ENCODE measurements around the gene GADD45B. TPM values are rescaled to one million over a fixed set of nuclear protein-coding genes. Genes with fewer than 3 reads are reported as not detected.
A peak's percentile ranks its signal among the peaks of the same experiment; 100 is the strongest.

GADD45B gene
- 59.8 TPM for total RNA-seq

- peak; percentile 98 for DNase-seq (ENCODE audit: low spot score)
Observed at GRCh38 chr19:2475702-2476450, at the start of gene GADD45B. Gene GADD45B (plus strand): TSS chr19:2476127. CDS start chr19:2476359, 232 bp downstream.

DNA sequence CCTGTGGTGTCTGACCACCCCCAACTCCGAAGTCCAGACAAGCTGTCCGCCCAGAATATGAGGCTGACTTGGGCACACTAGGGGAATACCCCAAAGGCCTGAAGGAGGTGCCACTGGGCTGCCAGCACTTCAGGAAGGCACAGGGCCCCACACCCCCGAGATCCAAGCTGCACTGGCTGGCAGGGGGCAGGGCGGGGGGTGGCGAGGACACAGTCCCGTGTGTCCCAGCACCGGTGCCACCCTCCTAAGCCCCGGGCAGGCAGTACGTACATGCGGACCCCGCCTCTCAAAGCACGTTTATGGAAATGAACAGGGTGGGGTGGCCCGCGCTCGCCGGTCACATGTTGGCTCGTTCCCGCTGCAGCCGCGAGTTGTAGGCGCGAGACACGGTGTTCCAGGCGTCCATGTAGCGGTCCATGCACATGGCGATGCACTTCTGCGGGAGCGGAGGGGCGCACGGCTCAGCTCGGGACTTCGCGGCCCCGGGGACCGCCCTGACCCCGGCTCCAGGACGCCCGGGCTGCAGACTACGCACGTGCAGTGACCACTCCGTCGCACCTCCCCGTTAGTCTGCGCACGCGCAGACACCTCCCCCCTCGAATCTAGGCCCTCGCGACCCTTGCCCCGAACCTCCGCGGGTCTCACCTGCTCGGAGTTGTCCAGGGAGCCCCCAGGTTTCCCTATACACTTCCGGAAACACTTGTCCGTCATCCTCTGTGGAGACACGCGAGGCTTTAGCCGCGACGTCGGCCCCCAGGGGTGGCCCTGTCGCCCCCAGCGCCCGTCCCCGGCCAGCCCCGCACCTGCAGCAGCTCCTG lies 49.1 kb upstream of the GADD45B start:
- no peak for DNase-seq (ENCODE audit: low spot score)

DNA sequence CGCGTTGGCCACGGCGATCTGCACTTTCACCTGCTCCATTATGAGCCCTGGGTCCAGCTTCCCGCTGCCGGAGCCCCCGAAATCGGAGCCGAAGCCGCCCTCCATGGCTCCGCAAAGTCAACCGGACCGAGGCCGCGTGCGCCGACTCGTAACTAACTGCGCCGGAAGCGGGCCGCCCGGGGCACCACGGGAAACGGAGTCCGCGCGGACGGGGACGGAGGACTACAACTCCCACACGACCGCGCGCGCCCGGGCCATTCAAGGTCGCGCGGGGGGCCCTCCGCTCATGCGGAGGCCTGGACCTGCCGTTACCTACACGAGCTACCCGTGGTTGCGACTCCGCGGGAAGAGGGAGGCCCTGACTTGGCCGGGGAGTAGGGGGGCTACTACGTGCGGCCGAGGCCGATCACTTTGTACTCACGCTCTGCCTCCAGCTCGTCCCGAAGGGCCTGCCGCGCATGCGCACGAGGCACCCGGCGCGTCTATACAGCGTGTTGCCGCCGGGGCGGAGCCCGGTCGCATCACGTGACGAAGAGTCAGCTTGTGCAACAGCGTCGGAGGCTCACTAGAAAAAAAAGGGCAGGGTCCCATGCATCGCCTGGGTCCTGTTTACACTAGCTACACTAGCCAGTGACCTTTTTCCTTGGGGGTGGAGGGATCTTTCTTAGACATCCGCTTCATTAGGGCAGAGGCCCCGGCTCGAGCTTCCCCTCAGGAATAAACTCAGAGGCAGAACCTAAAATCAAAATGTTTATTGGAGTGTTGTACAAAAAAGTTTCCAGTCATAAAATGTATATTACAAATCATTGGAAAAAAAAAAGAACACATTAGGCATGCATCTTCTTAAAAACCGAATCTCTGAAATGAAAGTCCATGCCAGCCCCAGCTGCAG lies 48.3 kb upstream of the GADD45B start, which contains the start of gene TIMM13:
TSS of gene TIMM13 (minus strand) at position 158 of the 892 bp plus-strand sequence. CDS start at position 105, 53 bp downstream.
- peak; percentile 97 for DNase-seq (ENCODE audit: low spot score)

GRCh38 chr19:2428321-2428690 lies 47.6 kb upstream of the GADD45B start:
- DNase-seq (ENCODE audit: low spot score), result no peak

- no peak for DNase-seq (ENCODE audit: low spot score)
Observed at GRCh38 chr19:2428756-2429711, 46.9 kb upstream of the GADD45B start.

GRCh38 chr19:2429917-2430535 lies 45.9 kb upstream of the GADD45B start:
- no peak for DNase-seq (ENCODE audit: low spot score)

- no peak for DNase-seq (ENCODE audit: low spot score)
Observed at GRCh38 chr19:2431318-2432055, 44.4 kb upstream of the GADD45B start.

- no peak for DNase-seq (ENCODE audit: low spot score)
Observed at GRCh38 chr19:2432131-2432848, 43.6 kb upstream of the GADD45B start.

DNA sequence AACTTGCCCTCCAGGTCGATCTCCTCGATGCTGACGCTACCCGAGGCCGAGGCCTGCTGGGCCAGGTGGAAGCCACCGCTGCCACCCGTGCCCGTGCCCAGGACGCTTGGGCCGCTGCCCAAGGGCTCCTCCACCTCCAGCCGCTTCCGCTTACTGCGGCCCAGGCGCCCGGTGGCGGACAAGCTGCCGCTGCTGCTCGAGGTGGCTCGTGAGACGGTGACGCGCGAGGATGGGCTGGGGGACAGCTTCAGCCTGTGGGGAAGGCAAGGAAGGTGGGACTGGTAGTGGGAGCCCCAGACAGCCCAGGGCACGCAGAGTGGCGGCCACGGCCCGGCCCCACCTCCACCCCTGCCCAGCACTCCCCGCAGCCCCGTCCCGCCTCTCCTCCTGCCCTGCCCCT lies 42.1 kb upstream of the GADD45B start:
- no peak for DNase-seq (ENCODE audit: low spot score)

- DNase-seq (ENCODE audit: low spot score), result no peak
Observed at GRCh38 chr19:2434267-2434666, 41.7 kb upstream of the GADD45B start.

GRCh38 chr19:2434721-2435265 lies 41.1 kb upstream of the GADD45B start:
- DNase-seq (ENCODE audit: low spot score), result no peak

DNA sequence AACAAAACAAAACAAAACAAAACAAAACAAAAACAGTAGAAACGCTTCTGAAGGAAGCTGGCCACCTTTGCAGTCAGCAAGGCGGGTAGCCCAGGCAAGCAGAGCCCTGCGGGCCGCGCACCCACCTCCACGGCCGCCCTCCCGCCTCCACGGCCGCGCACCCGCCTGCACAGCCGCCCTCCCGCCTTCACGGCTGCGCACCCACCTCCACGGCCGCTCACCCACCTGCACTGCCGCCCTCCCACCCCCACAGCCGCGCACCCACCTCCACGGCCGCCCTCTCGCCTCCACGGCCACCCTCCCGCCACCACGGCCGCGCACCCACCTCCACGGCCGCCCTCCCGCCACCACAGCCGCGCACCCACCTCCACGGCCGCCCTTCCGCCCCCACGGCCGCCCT lies 39.5 kb upstream of the GADD45B start:
- no peak for DNase-seq (ENCODE audit: low spot score)

GRCh38 chr19:2436926-2437325 lies 39.0 kb upstream of the GADD45B start:
- no peak for DNase-seq (ENCODE audit: low spot score)

- no peak for DNase-seq (ENCODE audit: low spot score)
Observed at GRCh38 chr19:2438178-2438577, 37.7 kb upstream of the GADD45B start.

- DNase-seq (ENCODE audit: low spot score), result no peak
Observed at GRCh38 chr19:2440515-2440914, 35.4 kb upstream of the GADD45B start.

DNA sequence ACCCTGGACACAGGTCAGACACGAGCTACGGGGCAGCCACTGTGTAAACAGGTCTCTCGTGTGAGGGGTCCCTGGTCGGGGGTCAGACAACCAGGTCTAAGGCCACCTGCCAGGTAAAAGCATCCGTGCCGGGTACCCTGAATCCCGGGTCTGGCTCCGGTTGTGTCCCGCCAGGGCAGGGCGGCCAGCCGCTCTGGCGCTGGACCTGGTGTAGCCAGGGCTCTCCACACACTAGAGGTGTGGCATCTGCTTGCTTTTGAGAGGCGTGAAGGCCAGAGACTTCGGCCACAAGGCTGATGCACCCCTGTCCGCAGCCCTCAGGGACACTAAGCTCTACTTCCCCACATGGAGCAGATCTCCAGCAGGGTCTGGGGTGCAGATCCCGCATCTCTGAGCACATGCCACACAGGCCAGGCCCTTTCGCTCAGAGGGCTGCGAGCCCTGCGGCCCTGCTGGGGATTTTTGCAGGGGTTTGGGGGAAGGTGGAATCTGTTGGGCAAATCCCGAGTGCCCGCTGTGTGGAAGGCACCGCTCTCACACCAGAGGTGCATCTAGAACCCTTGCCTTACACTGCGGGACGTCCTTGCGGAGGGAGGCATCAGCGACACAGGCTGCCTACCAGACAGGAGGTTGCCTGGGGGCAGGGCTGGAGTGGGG lies 34.7 kb upstream of the GADD45B start:
- no peak for DNase-seq (ENCODE audit: low spot score)

DNA sequence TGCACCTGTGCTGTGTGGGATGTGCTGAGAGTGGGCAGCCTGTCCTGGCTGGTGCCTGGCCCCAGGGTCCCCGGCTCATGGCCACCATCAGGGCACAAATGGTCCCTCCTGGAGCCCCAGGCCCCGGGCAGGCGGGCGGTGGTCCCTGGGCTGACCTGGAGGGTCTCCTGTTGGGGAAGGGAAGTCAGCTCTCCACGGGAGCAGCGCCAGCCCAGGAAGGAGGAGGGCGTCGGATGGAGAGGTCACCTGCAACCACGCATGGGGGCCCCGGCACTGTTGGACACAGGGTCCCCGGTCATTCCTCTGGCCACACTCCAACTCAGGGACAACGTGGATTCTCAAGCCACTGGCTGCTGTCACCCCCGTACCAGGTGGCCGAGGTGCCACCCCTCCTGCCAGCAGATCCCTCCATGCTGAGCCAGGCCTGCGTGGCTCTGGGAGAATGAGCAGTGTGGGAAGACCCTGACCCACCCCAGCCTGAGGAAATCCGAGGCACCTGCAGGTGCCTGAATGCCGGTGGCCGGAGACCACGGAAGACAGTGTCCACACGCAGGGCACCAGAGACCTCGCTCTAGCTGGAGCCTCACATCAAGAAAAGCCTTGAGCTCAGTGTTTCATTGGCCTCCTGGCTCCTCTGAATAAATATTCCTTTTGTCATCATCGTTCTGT lies 32.7 kb upstream of the GADD45B start:
- DNase-seq (ENCODE audit: low spot score), result no peak

- no peak for DNase-seq (ENCODE audit: low spot score)
Observed at GRCh38 chr19:2443785-2444182, 32.1 kb upstream of the GADD45B start.
